Smooth muscle cell of the brain vasculature (primary cell): ENCODE measurements around the gene CCDC171.

Source experiments
- DNase-seq: peaks from one replicate; pipeline ENCODE4 v3.0.0-alpha.2; 2012; ENCODE audit warnings: low read depth, low spot score

CCDC171 gene

DNA sequence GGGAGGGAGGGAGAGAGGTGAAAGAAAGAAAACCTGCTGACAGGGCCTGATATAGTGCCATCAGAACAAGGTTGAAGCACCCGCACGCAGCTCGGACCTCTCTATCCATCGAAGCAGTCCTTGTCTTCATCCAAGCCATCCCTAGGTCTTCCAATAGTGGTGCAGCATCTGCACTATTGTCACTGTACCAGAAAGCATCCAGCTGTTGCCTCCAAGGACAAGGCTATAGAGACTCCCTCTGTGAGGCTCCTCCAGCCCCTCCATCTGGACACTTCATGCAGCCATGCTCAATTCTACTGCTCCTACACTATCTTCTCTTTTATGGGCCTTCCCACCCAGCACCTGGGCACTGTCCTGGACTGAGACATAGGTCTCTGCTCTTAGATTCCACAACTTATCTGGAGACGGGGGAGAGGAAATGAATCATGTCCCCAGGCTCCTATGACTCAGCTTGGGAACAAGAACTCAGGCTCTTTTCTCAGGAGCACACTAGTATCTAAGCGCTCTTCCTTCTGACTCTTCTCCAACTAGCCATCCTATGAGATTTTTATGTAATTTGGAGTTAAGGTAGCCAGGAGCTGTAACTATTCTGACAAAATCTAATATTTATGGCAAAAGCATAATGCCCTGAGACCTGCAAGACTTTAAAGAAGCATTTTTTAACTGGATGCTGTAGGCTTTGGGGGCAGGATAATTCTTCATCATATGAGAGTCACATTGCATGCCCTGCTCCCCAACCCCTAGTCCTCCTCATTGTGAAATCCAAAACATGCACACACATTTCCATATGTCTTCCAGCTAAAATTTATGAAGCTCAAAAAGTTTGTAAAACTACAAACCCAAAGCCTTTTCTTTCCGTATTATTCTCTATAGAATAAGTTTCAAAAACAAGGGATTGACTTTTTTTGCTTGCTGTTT is 446.8 kb downstream of the CCDC171 start:
- peak; percentile 70 for DNase-seq

DNA sequence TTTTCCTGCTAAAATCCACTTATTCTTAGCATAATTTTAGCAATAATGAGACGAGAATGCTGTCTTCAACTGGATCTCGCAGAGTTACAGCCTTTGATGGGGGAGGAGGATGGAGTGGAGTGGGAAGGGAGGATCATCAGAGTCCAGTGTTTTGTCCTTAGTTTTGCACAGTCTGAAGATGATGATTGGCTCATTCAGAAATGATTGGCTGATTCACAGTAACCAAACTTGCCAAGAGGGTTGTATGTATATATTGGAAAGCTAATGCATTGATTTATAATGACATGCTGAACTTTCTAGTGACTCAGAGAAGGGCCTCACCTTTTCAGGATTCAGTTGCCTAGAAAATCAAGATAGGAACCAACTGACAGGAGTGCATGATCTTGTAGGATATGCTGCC is 448.0 kb downstream of the CCDC171 start:
- DNase-seq = no peak

DNA sequence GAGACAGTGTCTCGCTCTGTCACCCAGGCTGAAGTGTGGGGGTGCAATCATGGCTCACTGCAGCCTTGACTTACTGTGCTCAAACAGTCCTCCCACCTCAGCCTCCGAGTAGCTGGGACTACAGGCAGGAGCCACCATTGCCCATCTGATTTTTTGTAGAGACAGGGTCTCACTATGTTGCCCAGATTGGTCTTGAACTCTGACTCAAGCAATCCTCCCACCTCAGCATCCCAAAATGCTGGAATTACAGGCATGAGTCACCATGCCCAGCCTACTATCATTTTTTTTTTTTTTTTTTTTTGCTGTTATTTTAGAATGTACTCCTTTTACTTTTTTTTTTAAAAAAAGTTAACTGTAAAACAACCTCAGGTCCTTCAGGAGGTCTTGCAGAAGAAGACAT is 449.0 kb downstream of the CCDC171 start:
- no peak for DNase-seq

DNA sequence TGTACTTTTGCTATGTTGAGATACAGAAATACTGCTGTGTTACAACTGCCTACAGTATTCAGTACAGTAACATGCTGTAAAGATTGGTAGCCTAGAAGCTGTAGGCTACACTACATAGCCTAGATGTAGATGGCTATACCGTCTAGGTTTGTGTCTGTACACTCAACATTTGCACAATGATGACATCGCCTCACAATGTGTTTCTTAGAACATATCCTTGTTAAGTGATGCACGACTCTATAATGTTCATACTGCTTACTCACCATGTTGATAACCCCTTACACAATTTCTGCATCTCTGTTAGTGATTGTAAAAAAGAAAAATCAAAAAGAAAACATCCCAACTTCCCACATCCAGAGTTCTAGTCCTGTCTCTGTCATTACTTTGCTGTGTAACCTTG is 450.0 kb downstream of the CCDC171 start:
- DNase-seq = no peak

DNA sequence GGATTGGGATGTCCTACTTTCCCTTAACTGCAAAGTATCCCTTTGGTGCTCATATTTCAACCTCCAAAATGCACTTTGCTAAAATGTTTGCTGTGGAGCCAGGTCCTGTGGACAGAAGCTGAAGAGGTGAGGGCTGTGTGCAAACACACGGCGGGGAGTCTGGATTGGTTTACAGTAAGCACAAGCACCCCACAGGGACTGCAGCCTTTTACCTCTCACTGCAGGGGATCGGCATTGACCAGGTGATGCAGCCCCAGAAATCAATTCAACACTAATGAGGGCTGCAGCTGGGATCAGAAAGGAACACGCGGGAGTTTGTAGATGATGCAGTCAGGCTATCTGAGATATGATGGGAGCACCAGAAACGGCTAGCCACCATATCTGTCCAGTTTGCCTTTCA is 450.9 kb downstream of the CCDC171 start:
- DNase-seq = no peak

DNA sequence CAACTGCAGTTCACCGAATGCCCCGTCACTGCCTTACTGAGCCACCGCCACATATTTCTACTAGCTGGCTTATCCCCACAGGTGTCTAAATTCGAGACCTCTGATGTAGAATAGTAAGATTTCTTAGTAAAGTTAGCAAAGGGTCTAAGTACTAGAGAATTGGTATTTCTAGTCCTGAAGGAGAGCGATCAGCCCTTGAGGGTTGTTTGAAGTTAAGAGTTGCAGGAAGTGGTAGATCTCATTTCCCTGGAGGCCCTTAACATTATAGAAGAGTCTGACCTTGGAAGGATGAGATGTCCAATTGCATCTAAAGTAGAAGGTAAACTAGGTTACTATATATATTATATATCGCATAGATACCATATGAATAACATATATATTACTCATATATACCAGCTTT is 451.8 kb downstream of the CCDC171 start:
- DNase-seq = no peak

DNA sequence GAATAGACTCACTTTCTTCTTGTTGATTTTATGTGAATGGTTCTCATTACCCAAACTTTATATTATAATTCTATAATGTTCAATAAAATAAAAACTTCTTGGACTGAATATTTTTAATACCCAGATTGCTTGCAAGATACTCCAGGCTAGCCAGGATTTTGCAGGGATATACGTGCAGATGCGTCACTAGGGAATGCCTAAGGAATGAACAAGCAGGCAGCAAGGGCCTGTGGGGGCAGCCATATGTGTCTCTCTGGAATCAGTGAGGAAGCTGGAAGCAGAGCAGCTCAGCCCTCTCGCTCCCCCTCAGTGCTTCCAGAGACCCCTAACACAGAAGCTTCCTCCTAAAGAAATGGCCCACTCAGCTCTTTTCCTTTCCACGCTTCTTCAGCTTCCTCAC is 457.4 kb downstream of the CCDC171 start:
- no peak for DNase-seq

DNA sequence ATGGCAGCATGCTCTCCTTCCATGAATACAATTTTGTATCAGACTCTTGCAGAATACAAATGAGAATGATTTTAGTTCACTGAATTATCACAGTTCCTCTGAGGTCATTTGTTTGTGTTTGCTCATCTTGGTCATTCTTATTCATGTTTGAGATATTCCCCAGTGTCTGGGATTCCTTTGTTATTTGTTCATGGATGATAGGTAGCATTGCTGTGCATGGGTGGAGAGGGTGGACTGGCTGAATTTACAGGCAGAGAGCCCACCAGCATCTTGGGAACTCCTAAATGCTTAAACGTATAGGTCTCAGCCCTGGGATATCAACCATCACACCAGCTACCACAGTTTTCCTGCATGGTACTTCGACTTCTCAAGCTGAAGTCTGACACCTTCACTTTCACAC is 459.8 kb downstream of the CCDC171 start:
- DNase-seq = no peak

DNA sequence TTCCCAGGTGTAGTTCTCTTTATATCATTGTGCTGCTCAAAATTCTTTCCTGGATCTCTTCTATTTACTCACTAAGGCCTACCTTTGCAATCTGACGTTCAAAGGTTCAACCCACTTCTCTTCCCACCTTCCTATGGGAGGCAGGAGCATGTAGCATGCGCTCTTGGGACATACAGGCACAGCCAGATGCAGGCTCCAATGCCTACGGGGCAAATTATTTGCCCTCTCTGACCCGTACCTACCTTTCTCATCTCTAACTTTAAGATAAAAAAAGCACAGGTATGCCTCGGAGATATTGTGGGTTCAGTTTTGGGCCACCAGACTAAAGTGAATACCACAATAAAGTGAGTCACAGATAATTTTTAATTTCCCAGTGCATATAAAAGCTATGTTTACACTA is 460.5 kb downstream of the CCDC171 start:
- no peak for DNase-seq

DNA sequence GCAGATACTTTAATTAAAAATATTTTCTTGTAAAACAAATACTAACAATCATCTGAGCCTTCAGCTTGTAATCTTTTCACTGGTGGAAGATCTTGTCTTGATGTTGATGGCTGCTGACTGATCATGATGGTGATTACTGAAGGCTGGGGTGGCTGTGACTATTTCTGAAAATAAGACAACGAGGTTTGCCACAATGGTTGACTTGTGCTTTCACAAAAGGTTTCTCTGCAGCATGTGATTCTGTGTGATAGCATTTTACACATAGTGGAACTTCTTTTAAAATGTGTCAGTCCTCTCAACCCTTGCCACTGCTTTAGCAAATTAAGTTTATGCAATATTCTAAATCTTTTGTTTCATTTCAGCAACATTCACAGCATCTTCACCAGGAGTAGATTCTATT is 461.0 kb downstream of the CCDC171 start:
- no peak for DNase-seq

DNA sequence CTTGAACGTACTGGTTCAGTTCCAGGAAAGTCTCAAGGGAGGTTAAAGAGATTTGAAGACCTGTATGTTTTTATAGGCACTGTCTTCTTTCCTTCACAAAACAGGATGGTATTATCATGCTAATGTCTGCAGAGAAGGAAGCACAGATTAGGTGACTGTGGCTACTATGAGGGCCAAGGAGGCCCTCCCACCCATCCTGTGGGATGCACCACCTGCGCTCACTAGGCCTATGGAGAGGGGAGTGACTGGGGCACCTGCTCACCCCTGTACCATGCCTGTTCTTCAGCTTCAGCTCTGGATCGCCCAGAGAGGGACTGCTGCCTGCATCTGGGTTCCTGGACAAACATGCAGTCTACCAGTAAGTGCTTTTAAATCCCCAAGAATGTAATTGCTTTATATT is 469.4 kb downstream of the CCDC171 start:
- DNase-seq = no peak

DNA sequence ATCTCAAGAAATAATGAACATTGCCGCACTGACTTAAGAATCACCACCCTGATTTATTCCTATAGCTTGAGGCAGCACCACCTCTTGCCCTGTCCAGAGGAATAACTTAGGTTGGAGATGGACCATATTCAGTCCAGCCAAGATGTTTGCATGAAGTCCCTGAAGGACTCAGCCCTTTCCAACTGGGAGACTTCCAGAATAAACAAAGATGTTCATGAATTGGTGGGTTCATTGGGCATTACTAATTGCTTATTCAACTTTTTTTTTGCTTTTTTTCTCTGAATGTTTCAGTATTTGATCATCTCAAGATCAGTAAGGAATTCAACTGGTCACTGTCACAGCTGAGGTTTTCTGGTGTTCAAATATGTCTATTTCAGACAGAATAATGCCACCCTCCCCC is 470.6 kb downstream of the CCDC171 start:
- no peak for DNase-seq
